ENCODE data around the gene CHI3L1. TPM values are rescaled to one million over a fixed set of nuclear protein-coding genes. Genes with fewer than 3 reads are reported as not detected.

The CHI3L1 gene
- total RNA-seq, 4 donors from 2014 or later, result 6.2 to 28.2 (median 21.2) TPM; not detected in 1

DNA sequence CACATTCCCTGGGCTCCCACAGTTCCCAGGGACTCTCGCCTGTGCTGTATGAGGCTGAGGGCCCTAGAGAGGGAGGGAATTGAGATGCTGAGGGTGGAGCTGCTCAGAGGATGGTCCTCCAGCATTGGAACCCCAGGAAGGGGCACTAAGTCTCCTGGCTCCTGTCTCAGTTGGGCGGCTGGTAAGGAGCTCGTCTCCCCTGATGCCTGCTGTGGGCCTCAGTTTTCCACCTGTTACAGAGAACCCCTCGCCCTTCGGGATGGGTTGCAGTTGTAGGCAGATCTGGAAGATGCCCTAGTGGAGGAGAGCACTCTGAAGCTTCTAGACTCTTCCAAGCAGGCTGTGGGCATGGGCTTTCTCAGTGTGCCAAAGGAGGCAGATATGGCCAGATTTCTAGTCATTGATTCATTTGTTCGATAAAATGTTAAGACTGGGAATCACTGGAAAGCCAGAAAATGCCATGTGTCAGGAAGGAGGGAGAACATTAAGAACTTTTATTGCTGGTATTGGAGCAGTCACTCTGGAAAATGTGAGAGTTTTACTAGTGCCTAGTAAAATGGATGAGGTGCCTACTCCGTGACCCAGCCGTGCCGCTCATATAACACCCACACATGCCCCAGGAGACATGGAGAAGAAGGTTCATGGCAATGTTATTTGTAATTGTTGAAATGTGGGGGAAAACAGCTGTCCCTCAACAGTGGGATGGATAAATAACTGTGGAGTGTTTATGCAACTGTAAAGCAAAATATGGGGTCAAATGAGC lies 10.1 kb downstream of the CHI3L1 start:
- H3K4me3 ChIP-seq, result no peak overlapping the region
- intact Hi-C loops (cut with DNase I; ENCODE audit: low total_unique reads), result no loop called here
- no peaks in the 10 kb centered on the region for H3K9me3 ChIP-seq

DNA sequence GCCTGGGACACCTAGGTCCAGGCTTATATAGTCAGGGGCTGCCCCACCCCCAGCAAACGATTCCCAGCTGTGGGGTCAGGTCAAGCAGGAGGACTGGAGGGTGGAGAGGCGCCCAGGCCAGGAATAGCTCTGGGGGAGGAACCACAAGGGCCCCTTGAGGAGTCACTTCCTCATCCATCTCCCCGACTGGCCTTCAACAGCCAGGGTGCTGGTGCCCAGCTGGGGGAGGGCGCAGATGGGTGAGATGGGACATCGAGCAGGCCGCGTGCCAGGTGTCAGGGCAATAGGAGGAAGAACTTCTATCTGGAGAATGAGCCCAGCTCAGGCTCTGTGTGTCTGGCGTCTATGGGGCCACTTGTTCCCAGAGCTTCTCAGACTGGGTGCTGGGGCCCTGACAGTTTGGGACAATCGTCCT lies 10.7 kb downstream of the CHI3L1 start:
- H3K36me3 ChIP-seq, result no peaks in the 10 kb centered on the region
- intact Hi-C loops (cut with DNase I; ENCODE audit: low total_unique reads), result no loop called here
- no peaks in the 10 kb centered on the region for H3K4me1 ChIP-seq
- DNase-seq, result no peak
- no peak overlapping the region for H3K27ac ChIP-seq
- TF ChIP-seq, protein P1, sequence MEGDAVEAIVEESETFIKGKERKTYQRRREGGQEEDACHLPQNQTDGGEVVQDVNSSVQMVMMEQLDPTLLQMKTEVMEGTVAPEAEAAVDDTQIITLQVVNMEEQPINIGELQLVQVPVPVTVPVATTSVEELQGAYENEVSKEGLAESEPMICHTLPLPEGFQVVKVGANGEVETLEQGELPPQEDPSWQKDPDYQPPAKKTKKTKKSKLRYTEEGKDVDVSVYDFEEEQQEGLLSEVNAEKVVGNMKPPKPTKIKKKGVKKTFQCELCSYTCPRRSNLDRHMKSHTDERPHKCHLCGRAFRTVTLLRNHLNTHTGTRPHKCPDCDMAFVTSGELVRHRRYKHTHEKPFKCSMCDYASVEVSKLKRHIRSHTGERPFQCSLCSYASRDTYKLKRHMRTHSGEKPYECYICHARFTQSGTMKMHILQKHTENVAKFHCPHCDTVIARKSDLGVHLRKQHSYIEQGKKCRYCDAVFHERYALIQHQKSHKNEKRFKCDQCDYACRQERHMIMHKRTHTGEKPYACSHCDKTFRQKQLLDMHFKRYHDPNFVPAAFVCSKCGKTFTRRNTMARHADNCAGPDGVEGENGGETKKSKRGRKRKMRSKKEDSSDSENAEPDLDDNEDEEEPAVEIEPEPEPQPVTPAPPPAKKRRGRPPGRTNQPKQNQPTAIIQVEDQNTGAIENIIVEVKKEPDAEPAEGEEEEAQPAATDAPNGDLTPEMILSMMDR (IDR thresholded peaks at IDR 0.05), result no peak
- no peak for TF ChIP-seq POLR2A (IDR thresholded peaks at IDR 0.05)
- no peaks in the 10 kb centered on the region for H3K27me3 ChIP-seq
- H3K9me3 ChIP-seq, result no peaks in the 10 kb centered on the region
- H3K4me3 ChIP-seq, result no peak overlapping the region

More for the DNA sequence above, 10.1 kb downstream of the CHI3L1 start:
- Histone ChIP-seq H3K27ac (no peak overlapping the region), H3K4me1 (no peaks in the 10 kb centered on the region), H3K36me3 (no peaks in the 10 kb centered on the region), H3K27me3 (no peaks in the 10 kb centered on the region)
- TF ChIP-seq POLR2A (IDR thresholded peaks at IDR 0.05), result no peak
- TF ChIP-seq, protein P1 (IDR thresholded peaks at IDR 0.05), result no peak
- no peak for DNase-seq

DNA sequence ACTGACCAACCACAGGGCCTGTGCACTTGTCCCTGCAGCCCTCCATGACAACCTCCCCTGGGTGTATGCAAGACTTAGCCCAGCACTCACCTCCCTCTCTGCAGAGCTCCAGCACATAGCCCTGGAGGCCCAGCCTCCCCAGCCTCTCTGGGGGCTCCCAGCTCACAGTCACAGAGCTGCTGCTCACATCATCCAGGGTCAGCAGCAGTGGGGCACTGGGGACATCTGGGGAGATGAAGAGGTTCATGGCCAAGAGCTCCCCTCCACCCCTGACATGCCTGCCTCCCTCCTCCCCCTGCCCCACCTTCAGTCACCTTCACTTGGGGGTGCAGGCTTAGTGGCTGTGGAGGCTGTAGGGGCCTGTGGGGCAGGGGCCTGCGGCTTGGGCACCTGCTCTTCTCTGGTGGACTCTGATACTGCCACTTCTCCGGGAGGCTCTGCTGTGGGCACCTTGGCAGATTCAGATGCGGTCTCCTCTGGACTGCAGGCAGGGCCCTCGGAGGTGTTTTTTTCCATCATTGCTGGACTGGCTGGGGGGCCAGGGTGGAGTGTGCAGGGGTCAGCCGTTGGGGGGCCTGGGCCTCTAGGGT lies 11.2 kb downstream of the CHI3L1 start, which contains the start of gene MYBPH:
Gene MYBPH (minus strand): TSS at position 590 of the 590 bp plus-strand sequence. CDS start 71 bp downstream, at position 519.
- H3K27ac ChIP-seq, result no peak within 1 kb of the TSS
- H3K27me3 ChIP-seq, result no peaks in the 10 kb centered on the region
- no peak for DNase-seq
- H3K4me3 ChIP-seq, result no peak within 1 kb of the TSS
- intact Hi-C loops (cut with DNase I; ENCODE audit: low total_unique reads), result no loop called here
- H3K9me3 ChIP-seq, result no peaks in the 10 kb centered on the region
- H3K36me3 ChIP-seq, result no peaks in the 10 kb centered on the region
- TF ChIP-seq, protein P1 (IDR thresholded peaks at IDR 0.05), result no peak
- no peak for TF ChIP-seq POLR2A (IDR thresholded peaks at IDR 0.05)
- no peaks in the 10 kb centered on the region for H3K4me1 ChIP-seq

DNA sequence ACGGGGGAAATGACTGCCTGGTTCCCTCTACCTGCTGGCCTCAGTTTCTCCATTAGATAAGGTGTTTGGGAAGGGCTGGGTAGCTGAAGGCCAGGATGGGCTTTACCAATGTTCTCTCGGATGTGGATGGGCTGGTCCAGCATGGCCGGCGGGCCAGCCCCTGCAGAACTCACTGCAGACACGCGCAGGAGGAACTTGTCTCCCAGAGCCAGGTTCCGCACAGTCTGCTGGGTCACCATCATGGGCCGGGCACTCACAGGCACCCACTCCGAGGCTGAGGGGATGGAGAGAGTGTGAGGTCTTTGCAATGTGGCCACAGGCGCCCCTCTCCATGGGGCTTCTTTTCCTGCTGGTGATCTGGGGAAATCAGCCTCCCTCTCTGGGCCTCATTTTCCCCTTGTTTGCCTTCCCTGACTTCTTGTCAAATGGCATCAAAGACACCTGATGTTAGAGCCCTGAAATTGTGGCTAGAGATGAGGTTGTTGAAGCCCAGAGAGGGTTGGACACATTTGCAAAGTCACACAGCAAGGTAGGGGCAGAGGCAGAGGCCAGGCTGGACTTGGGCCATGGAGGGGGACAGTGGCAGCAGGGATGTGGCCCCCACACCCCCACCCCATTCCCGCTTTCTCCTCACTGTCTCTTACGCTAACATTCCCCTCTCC lies 12.0 kb downstream of the CHI3L1 start:
- intact Hi-C loops (cut with DNase I; ENCODE audit: low total_unique reads), result no loop called here
- Histone ChIP-seq H3K27ac (no peak overlapping the region), H3K4me3 (no peak overlapping the region)

More for the DNA sequence above, 12.0 kb downstream of the CHI3L1 start:
- H3K4me1 ChIP-seq, result no peaks in the 10 kb centered on the region
- H3K27me3 ChIP-seq, result no peaks in the 10 kb centered on the region
- no peak for TF ChIP-seq POLR2A (IDR thresholded peaks at IDR 0.05)
- TF ChIP-seq, protein P1 (IDR thresholded peaks at IDR 0.05), result no peak
- no peak for DNase-seq
- H3K9me3 ChIP-seq, result no peaks in the 10 kb centered on the region
- no peaks in the 10 kb centered on the region for H3K36me3 ChIP-seq
